Activated CD8-positive, alpha-beta memory T cell treated with anti-CD3 and anti-CD28 coated beads for 4 hours (primary cell): ENCODE results near the gene NAT16.
"Not testable (repeated sequence)": the region's sequence is repeated elsewhere in the genome, so short reads cannot be mapped to it uniquely, and the experiment has no call there.

Experiments
- DNase-seq, 2 donors: peaks; one replicate each; pipeline ENCODE4 v3.0.0-alpha.2; 2020; ENCODE audit warnings: low read depth in 2 of 2

NAT16 gene

DNA sequence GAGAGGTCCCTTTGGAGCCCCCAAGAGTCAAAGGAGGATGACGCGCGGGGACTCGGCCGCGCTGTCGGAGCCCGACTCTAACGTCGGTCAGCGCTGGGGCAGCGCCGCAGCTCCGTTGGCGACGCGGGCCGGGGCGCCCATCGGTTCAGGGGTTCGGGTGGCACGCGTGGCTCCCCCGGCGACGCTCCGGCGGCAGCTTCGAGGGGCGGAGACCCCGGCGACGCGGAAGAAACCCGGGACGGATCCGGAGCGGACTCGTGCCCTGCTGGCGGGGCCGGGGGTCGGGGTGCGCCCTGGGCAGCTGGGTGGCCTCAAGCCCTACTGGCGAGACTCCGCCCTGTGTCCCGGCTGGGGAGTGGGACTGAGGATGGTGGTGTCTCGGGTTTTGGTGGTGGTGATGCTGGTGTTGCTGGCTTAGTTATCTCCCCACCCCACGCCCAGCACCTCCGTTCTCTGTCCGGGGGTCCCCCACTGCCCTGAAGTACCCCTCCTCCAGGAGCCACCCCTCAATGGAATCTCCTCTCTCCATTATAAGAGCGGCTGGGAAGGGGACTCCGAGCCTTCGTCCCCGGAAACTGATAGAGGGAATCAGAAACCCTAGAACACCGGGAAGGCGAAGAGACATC, at the start of gene NAT16:
Gene NAT16, minus strand, starts transcription at position 164 of the 626 bp plus-strand sequence. CDS start 5,486 bp downstream, outside the sequence.
- DNase-seq, result no peak

DNA sequence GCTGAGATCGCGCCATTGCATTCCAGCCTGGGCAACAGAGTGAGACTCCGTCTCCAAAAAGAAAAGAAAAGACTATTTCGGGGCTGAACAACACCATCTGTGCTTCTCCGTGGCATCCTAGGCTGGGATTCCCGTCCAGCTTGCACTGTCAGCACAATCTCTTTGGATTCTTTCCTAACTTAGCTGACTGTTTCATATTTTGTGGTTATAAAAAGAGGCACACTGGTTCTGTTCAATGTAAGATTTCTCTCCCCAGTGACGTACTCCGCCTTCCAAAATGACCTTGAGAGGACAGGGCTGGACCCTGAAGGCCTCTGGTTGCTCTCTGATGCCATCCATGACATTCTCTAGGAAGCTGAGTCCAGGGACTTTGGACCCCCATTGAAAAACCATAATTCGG, 46.6 kb upstream of the NAT16 start:
- DNase-seq, result no peak

GRCh38 chr7:101225650-101226049, 45.6 kb upstream of the NAT16 start:
- no peak for DNase-seq

DNA sequence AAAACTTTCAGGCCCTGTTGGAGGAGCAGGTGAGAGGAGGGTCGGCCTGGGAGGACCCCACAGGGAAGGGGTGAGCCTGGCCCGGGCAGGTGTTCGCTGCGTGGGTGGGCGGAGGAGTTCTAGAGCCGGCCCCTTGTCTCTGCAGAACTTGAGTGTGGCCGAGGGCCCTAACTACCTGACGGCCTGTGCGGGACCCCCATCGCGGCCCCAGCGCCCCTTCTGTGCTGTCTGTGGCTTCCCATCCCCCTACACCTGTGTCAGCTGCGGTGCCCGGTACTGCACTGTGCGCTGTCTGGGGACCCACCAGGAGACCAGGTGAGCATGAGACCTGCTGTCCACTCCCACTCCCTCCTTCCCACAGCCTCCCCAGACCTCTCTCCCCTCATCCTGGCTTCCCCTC, 43.4 kb upstream of the NAT16 start:
- DNase-seq, result no peak

- DNase-seq, result no peak
Observed at GRCh38 chr7:101222275-101222830, 42.3 kb upstream of the NAT16 start.

DNA sequence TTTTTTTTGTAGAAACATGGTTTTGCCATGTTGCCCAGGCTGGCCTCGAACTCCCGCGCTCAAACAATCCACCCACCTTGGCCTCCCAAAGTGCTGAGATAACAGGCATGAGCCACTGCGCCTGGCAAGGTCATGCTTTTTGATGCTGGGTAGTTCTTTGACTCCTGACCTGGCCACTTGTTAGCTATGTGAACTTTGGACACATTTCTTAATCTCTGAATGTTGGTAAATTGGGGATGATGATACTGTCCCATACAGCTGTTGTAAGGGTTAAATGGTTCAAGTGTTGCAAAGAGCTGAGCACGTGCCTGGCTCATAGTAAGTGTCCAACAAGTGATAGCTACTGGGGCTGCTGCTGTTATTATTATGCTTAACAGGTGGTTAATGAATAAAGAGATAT, 40.2 kb upstream of the NAT16 start:
- DNase-seq, result no peak

DNA sequence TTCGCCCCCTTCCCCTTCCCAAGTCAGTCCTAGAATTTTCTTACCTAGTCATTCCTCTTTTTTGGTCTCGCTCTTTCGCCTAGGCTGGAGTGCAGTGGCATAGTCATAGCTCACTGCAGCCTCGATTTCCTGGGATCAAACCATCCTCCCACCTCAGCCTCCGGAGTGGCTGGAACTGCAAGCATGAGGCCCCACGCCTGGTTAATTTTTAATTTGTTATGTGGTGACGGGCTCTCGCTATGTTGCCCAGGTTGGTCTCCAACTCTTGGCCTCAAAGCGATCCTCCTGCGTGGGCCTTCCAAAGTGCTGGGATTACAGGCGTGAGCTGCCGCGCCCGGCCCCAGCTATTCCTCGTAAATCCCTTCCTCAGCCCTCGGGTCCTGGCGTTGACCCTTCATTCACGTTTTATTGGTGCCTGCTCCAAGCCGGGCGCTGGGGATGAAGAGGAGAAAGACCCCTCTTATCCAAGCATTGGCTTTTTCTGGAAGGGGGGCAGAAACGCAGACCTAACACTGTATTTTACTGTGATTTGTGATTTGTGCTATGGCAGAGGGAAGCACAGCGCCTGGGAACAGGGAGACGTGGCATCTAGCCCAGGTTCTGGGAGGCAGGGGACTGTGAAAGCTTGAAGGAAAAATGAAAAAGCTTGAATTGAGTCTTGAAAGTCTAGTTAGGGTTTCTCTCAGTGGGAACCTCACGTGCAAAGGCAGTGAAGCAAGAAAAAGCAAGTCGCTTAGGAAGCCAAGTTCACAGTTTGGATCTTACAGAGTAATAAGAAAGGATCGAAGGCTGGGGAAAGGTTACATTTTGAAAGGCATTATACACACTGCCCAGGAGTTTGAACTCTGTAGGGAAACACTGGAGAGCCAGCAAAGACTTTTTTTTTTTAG, 38.4 kb upstream of the NAT16 start:
- DNase-seq, result no peak

GRCh38 chr7:101217388-101218235, 37.5 kb upstream of the NAT16 start, which contains the start of the genes PLOD3 and ZNHIT1:
Gene PLOD3, minus strand, starts transcription at chr7:101217581. Its CDS starts 307 bp downstream, at chr7:101217274.
Gene ZNHIT1, plus strand, starts transcription at chr7:101218165. Its CDS starts 31 bp downstream, at chr7:101218196.
- DNase-seq, result peak; percentile 94 to 95

GRCh38 chr7:101216860-101217387, 36.8 kb upstream of the NAT16 start:
- no peak for DNase-seq

DNA sequence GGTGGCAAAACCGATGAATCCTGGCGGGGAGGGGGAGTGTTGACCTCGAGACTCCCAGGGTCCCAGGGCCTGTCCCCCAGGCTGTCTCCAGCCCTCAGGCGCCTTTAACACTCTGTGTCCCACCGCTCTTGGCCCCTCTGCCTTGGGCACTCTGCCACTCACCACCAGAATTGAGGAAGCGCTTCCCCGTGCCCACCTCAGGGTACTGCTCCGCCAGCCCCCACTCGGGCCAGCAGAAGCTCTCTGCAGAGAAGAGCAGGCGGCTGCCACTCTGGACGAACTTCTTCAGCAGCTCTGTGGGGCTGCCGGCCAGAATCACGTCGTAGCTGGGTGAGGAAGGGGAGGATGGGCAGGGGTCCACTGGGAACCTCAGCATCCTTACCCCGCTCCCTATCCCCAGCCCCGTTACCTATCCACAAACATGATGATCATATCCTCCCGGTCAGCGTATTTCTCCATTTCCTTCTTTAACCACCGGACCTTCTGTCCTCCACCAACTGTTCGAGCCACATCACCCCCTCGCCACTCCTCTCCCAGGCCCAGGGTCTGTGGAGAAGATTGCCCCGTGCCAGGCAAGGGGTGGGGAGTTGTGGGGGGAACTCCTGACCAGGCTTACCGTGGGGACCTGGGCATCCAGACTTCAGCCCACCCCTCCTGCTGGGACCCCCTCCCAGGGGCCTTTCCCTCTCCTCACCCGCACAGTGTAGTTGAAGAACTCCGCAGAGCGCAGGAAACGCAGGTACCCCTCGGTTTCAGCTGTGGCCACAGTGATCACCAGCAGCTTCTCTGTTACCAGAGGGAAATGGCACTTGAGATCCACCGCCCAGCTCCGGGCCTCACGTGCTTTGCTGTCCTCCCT, 36.1 kb upstream of the NAT16 start:
- DNase-seq, result no peak

GRCh38 chr7:101212014-101212413, 31.9 kb upstream of the NAT16 start:
- no peak for DNase-seq

- DNase-seq, result no peak
Observed at GRCh38 chr7:101211501-101211900, 31.4 kb upstream of the NAT16 start.

GRCh38 chr7:101210143-101210542, 30.1 kb upstream of the NAT16 start:
- DNase-seq, result no peak

GRCh38 chr7:101208794-101209193, 28.7 kb upstream of the NAT16 start:
- no peak for DNase-seq

DNA sequence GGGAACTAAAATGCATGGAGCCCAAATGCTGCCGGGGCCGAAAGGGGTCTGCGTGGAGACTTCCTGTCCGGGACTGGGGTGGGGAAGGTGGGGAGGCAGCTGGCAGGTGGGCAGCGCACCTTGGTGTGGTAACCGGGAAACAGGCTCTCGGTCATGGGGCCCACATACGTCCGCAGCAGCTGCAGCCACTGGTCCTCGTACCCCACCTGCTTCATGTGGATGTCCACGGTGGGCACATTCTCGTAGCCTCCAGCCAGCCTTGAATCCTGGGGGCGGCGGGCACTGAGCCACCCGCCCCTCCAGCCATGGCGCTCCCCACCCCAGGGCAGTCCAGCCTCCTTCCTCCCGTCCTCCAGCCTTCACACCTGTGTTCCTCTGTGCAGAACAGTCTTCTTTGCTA, 27.4 kb upstream of the NAT16 start:
- DNase-seq, result no peak

- no peak for DNase-seq
Observed at GRCh38 chr7:101206665-101207042, 26.6 kb upstream of the NAT16 start.

DNA sequence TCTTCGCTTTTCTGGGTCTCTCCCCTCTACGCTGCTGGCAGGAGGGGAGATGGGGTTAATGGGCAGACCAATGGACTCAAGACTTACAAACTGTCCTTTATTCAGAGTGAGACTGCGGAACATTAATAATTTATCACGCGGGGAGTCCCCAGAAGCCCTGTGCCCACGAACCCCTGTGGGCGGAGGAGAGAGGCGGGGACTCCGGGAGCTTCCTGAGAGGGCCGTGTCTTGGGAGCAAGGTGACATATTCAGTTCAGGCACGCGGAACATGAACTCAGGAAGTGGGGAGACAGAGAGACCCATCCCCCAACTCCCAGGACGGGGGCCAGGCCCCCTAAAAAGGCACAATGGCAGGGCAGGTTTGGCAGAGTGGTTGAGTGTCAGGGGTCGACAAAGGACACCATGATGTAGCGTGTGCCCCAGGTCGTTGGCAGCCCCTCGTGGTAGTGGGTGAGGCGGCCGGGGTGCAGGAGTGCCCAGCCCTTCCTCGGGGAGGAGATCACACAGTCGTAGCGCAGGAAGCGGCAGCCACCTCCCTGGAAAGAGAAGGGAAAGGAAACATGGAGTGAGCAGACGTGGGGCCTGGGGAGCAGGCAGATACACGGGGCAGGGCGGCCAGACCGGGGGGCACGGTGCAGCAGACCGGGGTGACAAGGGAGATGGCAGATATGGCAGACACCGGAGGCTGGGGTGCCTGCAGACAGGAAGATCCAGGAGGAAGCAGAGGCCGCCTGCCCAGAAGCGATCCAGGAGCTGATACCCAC, 26.0 kb upstream of the NAT16 start:
- no peak for DNase-seq

- DNase-seq, result not testable (repeated sequence)
Observed at GRCh38 chr7:101203740-101204738, 23.9 kb upstream of the NAT16 start.

DNA sequence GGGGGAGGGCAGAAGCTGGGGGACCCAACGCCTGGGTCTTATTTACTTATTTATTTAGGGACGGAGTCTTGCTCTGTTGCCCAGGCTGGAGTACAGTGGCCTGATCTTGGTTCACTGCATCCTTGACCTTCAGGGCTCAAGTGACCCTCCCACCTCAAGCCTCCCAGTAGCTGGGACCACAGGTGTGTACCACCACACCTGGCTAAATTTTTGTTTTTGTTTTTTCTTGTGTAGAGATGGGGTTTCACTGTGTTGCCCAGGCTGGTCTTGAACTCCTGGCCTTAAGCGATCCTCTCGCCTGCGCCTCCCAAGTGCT, 22.5 kb upstream of the NAT16 start:
- no peak for DNase-seq
